Endometrial microvascular endothelial cells (primary cell): ENCODE results near the gene NEGR1. TPM values are rescaled to one million over a fixed set of nuclear protein-coding genes. Genes with fewer than 3 reads are reported as not detected.
"Not testable (repeated sequence)": the region's sequence is repeated elsewhere in the genome, so short reads cannot be mapped to it uniquely, and the experiment has no call there.

ENCODE experiments used
- in situ Hi-C: cut with HindIII; loops from 2 replicates; pipeline ENCODE4 v1.10.0; 2017; ENCODE audit warnings: low sequenced_read_pairs, low pct_unique_long_range_greater_than_20kb; ENCODE audit errors: inconsistent ontology term
- total RNA-seq: library from RNA; depleted of rRNA; stranded (reverse); fragments of >200 nt; gene quantifications from one replicate; pipeline ENCODE4 v1.2.3, GENCODE V29; 2015; ENCODE audit errors: inconsistent ontology term

Gene NEGR1
- total RNA-seq, 1 donor from 2014 or later = 7.2 TPM

DNA sequence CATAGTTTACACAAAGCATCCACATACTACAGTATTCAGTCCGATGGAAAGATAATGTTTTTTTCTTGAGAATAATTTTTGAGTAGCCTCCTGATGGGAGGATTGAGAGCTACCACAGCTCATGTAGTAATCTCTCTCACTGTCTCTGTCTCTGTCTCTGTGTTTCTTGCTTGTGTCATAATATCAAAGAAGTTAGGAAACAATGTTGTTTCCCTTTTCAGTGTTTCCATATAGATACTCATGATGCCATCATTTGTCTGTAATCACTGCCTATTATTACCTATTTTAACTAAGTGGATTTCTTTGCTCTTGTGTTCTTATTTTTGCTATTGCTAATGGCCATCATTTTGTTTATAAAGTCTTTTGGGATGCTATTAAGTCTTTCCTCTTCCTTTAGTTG, 367.7 kb downstream of the NEGR1 start:
- in situ Hi-C loops = no loop called here

DNA sequence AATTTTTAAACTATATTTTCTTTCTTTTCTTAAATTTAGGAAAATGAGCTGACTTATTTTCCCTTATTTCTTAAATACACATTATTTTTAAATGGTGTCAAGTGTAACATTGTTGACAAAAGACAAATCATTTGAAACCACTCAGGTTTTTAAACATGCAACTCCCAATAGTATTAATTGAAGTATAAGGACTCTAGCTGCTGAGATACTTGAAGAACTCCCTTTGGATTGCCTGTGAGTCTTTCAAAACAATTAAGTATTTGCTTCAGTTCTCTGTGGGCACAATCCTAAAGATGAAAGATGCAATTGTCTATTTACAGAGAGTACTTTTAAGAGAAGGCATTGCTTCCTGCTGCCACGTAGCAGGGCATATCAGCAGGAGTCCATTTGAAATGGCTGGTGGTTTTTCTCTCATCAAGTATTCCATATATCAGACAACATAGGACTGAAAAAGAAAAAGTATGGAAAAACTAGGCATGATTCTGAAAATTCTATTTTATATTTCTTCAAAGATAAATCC, 373.4 kb downstream of the NEGR1 start:
- in situ Hi-C loops = no loop called here

DNA sequence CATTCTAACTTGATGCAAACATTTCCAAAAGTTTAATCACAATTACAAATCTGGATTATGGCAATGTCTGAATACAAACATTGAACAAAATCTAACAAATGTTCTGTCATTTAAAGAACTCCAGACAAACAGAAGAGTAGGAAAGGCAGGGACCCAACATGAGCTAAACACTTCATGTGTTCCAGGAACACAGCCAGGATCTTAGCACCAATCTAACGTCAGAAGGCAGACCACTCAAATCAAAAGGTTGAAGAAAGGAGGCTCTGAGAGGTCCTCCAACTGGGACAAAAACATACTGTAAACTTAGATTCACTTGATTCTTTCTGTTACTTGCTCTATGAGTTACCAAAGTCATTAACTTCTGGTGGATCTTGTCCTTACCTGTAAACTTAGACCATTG, 374.0 kb downstream of the NEGR1 start:
- in situ Hi-C loops = no loop called here

DNA sequence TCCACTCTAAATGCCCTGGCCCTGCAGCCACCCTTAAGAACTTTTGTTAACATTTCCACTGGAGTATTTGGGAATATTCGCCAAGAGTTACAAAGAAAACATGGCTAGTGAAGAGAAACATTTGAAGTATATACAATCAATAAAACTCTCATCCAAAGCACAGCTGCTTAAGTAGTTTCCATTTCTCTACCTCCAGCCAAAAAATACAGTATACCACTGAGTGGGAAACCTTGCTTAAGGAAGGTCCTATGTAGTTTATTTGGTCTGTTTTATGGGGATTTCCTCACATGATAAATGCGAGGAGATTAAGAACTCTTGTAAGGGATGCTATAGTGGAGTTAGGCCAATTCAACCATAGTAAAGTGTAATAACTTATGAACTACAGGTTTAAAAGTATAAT, 382.5 kb downstream of the NEGR1 start:
- in situ Hi-C loops = no loop called here

DNA sequence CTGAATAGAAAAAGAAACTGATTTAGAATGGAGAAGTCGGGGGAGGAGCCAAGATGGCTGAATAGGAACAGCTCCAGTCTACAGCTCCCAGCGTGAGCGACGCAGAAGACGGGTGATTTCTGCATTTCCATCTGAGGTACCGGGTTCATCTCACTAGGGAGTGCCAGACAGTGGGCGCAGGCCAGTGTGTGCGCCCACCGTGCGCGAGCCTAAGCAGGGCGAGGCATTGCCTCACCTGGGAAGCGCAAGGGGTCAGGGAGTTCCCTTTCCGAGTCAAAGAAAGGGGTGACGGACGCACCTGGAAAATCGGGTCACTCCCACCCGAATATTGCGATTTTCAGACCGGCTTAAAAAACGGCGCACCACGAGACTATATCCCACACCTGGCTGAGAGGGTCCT, 394.2 kb downstream of the NEGR1 start:
- in situ Hi-C loops = not testable (repeated sequence)

DNA sequence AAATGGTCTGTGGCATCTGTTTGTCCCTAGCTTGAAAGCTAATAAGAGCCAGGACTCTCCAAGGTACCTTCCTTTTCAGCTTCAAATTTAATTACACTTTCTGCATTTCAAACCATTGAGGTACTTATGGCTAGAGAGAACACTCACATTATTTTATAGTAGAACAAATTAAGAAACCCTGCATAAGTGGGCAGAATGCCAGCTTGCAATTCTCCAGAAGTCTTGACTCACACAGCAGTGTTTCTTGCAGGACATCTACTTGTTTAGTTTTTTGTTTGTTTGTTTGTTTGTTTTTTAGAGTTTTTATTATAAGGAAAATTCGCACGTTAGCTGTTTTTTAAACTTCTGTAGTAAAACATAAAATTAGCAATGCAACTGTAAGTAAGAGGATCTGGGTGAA, 397.2 kb downstream of the NEGR1 start:
- in situ Hi-C loops = no loop called here

DNA sequence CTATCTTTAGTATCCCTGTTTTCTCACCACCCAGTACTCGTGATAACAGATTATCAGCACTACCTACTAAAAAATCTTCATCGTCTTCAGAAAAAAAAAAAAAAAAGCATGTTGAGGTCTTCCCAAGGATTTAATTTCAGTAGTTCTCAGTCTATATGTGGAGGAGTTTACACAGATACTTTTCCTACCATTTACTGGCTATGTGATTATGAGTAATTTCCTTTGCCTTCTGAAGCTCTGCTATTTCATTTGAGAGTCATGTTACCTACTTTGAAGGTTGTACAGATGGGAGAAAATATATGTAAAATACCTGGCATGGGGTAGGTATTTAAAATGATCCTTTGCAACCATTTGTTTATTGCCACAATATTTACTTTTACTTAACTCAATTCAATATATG, 399.7 kb downstream of the NEGR1 start:
- in situ Hi-C loops = no loop called here

DNA sequence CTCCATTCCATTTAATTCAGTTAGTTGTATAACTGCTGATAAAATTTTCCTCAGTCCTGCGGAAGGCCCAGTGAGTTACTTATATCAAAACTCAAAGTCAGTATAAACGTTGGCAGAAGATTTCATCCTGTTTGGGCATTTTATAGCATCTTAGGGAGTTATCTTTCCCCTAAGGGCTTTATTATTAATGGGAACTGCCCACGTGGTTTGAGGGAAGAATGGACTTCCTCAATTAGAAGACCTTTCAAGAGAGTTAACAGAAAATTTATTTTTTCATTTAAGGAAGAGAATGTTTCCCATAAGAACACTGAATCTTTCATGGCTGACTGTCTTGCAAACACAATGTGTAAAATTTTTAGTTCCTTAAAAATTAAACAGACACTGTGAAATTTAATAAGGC, 400.1 kb downstream of the NEGR1 start:
- in situ Hi-C loops = no loop called here

DNA sequence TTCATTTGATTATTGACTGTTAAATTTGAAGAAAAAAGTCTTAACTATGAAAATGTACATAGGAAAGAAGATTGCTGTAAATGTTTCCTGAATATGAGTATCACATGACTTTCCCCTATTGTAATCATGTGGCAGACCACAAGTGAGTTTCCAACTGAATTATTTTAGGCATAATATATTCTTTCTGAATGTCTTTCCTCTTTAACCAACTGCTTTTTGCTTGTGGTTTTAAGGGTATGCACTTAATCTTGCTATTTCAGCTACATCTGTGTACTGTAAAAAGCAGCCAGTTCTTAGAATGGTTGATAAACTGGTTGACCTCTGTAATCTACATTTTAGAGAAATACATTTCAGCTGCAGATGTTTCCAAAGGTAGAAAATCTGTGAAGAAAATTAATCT, 400.7 kb downstream of the NEGR1 start:
- in situ Hi-C loops = no loop called here

DNA sequence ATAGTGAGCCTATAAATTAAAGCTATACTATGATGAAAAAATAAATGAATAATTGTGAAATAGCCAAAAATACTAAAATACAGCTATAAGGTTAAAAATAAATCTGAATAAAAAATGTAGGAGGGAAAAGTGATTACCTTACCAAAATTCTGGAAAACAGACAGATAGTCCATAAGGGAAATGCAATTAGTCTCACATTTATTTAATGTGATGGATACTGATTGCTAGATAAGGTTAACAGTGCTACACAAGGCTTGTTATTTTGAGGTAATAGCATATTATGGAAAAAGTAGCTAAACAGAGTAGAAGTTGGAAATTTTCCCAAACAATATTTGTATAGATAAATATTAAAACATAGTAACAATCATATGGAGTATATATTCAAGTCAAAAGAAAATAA, 413.0 kb downstream of the NEGR1 start:
- in situ Hi-C loops = no loop called here

DNA sequence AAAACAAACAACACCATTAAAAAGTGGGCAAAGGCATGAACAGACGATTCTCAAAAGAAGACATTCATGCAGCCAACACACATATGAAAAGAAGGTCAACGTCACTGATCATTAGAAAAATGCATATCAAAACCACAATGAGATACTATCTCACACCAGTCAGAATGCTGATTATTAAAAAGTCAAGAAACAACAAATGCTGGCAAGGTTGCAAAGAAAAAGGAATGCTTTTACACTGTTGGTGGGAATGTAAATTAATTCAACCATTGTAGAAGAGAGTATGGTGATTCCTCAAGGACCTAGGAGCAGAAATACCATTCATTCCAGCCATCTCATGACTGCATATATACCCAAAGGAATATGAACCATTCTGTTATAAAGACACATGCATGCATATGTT, 419.6 kb downstream of the NEGR1 start:
- in situ Hi-C loops = no loop called here

DNA sequence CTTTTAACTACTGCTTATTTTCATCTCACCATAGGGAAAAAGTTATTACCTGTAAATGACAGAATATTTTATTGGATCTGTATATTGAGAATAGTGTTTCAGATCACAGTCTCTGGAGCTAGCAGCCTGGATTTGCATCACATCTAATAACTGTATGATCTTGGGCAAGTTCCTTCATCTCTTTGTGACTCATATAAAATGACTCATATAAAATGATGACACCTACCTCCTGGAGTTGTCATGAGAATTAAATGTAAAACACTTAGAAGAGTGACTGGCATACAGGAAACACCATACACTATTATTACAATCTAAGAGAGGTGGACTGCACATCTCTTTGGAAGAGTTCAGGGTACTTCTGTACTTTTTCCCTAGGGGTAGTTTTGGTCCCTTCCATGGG, 421.3 kb downstream of the NEGR1 start:
- in situ Hi-C loops = no loop called here

DNA sequence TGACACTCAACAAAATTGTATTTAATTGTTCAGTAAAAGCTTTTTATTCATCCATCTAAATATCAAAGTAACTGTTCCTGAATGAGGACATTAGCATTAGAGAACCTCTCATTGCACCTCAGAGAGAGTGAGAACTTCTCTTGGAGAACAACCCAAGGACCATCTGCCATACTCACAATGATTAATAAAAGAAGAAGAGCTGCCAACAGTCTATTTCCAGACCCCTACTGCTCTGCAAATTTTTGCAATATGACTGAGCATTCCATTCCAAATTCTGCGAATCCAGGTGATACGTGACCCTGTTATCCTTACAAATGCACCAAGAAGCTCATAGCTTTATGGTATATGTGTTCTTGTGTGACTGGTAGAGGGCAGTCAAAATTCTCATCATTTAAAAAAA, 422.5 kb downstream of the NEGR1 start:
- in situ Hi-C loops = no loop called here

DNA sequence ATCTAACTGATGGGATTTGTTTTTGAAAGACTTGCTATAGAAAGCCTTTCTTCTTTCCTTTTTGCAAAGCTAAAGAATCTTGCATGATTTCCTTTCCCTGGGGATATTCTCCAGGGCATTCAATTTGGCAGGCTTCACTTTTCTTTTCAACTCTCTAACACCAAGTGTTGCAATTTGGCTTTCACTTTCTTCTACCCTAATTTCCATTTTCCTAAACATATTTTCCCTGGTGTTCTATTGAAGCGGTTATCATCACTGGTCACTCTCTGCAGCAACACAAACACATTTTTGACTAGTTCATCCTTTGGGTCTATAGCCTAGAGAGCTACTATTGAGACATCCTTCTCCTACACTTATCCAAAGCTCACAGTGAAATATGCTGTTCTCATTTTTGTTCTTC, 424.5 kb downstream of the NEGR1 start:
- in situ Hi-C loops = no loop called here

DNA sequence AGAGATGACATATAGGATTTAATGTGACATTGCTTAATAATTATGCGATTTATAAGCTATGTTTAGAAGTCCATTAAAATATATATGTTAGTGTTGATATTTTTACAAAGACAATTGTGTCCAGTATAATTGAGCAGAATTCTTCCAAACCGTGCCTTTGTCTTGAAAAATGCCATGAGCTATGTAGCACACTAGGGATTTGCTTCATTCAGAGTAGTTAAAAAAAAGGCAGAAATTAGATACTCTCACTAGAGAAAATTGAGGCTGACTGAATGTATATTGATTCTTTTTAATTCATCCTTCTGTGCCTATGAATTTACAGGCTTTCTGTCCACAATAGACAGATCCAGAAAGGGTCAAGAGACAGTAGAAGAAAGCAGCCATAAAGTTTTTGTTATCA, 429.0 kb downstream of the NEGR1 start:
- in situ Hi-C loops = no loop called here

DNA sequence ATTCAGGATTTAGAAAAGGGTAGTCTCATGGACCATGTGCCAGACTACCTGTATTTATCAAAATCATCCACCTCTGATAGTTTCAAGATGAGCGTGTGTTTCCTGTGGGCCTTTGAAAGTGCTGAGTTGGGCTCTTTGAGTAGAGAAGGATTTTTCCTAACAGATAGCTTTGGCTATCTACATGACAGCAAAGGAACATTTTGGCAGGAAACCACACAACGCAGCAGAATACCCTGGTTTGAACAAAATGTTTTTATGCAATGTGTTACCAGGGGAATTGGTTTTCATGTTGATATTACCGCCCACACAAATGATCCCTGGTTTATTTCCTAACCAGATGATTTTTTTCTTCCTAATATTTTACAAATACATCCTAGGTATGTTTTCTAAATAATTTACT, 431.4 kb downstream of the NEGR1 start:
- in situ Hi-C loops = no loop called here

DNA sequence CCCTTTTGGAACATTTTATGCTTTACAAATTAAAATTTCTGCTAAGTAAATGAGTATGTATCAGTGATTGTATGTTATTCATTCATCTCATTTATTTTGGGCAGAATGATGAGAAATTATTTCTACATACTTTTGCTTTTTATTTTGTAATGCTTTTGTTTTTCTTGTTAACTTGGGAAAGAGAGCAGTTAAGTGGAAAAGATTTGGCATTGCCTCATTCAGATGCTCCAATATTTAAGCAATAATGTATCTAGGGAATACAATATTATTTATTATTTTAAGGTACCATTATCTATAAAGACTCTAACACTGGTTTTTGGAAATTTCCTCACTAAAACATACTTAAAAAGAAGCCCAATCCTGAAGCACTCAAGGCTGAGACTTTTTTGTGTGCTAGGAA, 431.8 kb downstream of the NEGR1 start:
- in situ Hi-C loops = no loop called here

DNA sequence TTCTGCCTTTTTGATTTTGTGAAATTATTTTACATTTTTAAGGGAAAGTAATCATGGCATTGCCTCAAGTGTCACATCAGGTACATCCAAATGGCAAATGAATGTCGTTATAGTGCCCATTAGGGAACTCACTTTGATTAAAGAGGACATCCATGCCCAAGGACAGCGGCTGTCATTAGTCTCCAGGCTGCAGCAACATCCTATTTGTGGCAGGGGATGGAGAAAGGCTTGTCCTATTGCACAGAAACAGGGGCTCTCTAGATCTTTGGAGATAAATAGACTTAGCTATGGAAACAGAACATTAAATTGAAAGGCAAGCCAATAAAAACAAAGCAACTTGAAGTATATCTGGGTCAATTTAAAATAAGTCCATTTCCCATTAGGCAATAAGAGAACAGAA, 439.3 kb downstream of the NEGR1 start:
- in situ Hi-C loops = no loop called here

DNA sequence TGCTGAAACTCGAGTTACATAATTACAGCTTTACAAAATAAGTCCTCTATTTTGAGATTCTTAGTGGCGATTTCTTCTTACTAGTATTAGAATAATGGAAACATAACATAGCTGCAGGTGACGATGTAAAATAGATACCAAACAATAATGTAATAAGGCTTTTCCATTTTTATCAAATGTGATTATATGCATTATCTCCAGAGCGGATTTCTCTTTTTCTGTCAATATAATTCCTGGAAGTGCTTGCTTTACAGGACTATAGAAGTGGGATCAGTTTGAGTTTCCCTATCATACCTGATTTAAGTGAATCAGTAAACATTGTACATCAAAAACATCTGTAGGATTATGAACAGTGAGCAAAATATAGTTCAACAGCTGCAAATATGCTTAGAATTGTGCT, 442.5 kb downstream of the NEGR1 start:
- in situ Hi-C loops = no loop called here

DNA sequence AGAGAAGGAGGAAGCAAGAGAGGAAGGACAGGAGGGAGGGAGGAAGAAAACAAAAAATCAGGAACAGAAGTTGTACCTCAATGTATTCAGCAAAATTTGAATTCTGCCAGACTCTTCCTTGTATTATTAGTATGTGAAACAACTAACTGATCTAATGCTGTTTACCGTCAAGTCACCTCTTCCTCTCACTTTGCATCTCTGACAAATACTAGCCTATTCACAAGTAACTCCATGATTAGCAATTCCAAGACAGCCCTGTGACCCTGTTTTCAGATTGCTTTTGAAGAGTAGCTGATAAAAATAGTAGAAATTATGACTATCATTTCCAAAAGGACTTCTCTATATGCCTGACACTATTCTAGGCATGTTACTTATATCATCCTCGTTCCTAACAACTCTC, 445.4 kb downstream of the NEGR1 start:
- in situ Hi-C loops = no loop called here

DNA sequence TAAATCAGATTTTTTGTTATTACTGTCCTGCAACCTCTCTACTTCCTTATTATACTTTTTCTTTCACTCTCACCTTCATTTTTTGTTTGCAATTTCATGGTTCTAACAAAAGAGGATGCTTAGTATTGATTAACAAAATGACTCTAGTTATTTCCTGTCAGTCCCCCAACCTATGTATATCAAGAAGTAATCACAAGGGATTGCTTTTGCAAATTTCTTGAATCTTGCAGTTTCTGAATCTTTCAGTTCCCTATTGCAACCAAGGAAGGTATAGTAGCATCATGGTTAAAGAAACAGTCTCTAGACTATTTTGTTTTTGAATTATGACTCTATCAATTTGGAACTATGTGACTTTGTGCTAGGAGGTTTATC, 446.9 kb downstream of the NEGR1 start:
- in situ Hi-C loops = no loop called here
